ENCODE results near the gene NCK2.

GRCh38 chr2:105701042-105701441 is 43.7 kb upstream of the NCK2 start:
- TF ChIP-seq, protein P1, sequence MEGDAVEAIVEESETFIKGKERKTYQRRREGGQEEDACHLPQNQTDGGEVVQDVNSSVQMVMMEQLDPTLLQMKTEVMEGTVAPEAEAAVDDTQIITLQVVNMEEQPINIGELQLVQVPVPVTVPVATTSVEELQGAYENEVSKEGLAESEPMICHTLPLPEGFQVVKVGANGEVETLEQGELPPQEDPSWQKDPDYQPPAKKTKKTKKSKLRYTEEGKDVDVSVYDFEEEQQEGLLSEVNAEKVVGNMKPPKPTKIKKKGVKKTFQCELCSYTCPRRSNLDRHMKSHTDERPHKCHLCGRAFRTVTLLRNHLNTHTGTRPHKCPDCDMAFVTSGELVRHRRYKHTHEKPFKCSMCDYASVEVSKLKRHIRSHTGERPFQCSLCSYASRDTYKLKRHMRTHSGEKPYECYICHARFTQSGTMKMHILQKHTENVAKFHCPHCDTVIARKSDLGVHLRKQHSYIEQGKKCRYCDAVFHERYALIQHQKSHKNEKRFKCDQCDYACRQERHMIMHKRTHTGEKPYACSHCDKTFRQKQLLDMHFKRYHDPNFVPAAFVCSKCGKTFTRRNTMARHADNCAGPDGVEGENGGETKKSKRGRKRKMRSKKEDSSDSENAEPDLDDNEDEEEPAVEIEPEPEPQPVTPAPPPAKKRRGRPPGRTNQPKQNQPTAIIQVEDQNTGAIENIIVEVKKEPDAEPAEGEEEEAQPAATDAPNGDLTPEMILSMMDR (IDR thresholded peaks at IDR 0.05), result no peak
- TF ChIP-seq POLR2AphosphoS5 (IDR thresholded peaks at IDR 0.05) (no peak), POLR2A (IDR thresholded peaks at IDR 0.05; ENCODE audit: low read depth) (no peak), EP300 (IDR thresholded peaks at IDR 0.05) (no peak)
